ENCODE data around the gene GRID2.
"Not testable (repeated sequence)": the region's sequence is repeated elsewhere in the genome, so short reads cannot be mapped to it uniquely, and the experiment has no call there.

The GRID2 gene

DNA sequence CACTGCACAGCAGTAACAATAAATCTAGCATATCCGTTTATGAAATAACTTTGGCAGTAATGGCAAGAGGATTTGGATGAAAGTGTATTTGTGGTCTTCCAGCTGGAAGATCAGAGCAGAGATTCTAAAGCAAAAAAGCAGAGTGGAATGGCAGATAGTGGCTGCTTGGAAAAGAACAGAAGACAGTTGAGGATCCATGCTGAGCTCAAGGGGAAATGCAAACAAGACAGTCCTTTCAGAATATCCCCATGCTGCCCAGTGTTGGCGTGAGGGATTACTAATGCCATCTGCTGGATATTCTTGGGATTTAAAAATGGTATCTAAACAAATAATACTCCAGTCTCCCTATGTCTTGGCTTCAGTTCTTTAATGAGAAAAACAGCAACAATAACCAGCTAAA is 895.7 kb downstream of the GRID2 start:
- no peak for DNase-seq (ENCODE audit: low read depth)

DNA sequence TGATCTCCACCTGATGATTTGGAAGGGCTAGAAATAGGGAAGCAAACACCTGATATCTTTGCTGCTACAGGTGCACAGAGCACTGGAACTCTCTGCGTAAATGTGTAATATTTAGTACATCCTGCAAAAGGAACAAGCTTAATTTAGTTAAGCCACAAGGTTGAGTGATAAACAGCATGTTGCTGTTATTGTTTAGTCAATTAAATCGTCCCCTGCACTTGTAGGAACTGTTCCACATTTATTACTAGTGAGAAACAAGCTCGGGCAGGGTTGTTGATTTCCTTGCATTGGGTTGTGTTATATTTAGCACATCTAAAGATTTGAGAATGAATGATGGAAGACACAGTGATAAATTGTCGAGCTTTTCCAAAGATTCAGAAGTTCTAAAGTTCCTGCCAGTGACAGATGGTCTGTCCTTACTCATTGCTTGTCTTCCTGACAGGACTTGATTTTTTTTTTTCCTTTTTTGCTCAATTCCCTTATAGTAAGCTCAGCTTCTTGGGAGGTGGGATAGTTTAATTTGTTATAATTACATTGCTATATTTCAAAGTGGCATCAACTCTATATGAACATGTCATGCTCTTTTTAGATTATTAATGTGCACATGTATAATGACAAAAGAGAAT is 897.8 kb downstream of the GRID2 start:
- DNase-seq (ENCODE audit: low read depth): no peak

DNA sequence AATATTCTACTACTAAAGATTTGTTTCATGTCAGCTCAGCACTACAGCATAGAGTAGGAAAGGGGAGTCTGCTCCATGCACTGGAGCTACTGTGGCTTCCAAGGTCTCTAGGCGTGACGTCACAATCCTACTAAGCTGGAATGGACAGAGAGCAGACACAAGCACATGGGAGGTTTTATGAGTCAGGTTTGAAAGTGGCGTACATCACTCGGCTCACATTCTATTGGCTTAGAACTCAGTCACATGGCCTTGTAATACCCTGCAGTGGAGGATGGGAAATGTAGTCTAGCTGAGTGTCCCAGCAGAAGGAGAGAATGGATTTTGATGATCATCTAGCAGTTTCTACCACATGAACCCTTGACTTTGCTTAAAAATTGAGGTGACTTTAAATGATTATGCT is 899.9 kb downstream of the GRID2 start:
- DNase-seq (ENCODE audit: low read depth): no peak

DNA sequence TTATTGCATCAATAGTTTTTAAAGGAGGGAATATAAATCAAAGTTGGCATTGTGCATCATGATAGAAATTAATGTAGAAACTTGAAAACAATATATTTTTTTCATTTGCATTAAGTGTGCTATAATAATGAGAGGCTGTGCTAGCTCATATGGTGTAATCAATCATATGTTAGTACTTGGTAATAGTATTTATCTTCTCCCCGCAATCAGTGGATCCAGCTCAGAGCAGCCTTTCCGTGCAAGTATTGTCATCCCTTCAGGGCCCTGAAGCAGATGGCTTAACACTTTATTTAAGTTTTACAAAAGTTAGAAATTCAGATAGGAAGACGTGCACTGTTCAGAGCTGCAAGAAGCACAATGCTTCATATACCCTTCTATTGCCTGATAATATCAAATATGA is 908.5 kb downstream of the GRID2 start:
- no peak for DNase-seq (ENCODE audit: low read depth)

DNA sequence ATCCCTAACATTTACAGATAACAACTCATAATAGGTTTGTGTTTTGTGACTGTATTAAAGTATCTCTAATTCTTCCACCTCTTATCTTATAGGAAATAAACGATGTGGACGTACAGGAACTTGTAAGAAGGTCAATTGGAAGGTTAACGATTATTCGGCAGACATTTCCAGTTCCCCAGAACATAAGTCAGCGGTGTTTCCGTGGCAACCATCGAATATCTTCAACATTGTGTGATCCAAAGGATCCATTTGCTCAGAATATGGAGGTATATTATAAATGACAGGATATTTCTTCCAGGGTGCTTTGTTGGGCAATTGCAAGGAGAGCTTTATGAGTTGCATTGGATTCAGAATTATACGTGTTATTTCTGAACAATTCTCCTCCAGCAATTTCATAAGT is 912.9 kb downstream of the GRID2 start:
- no peak for DNase-seq (ENCODE audit: low read depth)

DNA sequence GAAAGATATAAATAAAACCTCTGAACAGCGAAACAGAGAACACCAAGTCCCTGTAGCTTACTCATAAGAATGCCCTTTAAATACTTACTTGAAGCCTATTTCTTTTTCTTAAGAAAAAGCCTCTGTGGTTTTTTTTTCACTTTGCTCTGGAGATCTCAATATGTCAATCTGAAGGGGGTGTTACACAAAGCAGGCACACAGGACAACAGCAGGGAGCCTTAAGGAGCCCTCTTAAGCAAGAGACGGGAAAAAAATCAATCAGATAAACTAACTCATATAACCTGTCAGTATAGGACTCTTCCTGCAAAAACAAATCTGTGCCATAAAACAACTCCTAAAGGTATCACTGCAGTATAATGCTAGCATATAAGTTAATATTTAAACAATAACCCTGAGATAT is 913.7 kb downstream of the GRID2 start:
- DNase-seq (ENCODE audit: low read depth): no peak

DNA sequence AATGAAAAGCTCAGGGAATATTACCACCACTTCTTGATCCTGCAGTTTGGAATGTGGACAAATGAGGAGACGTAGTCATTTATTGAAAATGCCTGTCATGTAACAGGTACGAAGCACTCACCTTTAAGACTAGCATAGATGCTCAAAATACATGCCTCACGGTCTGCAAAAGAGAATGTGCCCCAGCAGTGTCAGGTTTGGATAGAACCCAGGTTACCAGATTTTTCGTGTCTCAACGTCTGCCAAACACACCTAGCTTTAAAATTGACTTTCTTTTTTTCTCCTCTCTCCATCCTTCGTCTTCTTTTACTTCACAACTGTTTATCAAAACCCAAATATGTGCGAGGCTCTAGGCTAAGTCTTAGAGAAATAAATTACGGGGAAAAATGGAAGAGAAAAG is 918.0 kb downstream of the GRID2 start:
- no peak for DNase-seq (ENCODE audit: low read depth)

DNA sequence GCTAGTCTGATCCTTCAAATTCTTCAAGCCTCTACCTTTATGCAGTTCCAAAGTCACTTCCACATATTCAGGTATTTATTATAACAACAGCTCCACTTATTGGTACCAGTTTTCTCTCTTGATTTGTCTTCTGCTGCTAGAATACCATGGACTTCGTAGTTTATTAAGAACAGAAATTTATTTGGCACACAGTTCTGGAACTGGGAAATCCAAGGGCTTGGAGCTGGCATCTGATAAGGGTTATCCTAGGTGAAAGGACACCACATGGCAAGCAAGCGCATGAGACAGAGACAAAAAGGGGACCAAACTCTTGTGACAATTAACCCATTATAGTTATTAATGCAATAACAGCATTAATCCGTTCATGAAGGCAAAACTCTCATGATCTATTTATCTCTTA is 924.3 kb downstream of the GRID2 start:
- DNase-seq (ENCODE audit: low read depth): no peak

DNA sequence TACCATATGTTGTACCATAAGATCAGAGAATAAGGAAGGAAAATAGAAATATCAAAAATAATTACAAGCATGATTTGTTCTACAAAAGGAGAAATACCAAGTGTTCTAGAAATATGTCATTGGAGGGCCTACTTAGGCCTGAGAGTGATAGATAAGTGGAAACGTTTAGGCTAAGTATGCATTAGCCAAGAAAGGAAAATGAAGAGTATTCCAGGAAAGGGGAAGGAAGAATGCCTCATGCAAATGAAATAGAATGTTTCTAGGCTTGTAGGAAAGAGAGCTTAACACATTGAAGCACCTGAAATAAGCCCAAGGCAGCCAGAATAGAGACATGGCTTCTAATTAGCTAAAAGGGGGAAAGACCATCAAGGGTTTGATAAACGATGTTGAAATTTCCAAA is 929.1 kb downstream of the GRID2 start:
- DNase-seq (ENCODE audit: low read depth): no peak

DNA sequence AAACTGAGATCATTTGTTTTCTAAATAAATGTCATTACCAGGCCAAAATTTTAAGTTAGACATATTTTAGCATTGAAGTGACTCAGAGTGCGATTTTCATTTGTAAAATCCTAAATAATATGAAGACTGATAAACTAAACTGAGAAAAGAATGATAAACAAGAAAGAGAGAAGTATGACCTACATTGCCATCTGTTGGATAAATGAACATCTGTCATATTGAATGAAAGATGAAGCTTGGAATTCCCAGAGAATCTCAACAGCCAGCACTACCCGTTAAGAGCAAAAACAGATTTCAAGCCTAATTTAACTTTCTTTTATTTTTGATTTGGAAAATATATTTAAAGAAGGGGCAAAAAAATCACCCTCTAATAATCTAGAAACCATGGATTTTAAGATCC is 933.8 kb downstream of the GRID2 start:
- no peak for DNase-seq (ENCODE audit: low read depth)

DNA sequence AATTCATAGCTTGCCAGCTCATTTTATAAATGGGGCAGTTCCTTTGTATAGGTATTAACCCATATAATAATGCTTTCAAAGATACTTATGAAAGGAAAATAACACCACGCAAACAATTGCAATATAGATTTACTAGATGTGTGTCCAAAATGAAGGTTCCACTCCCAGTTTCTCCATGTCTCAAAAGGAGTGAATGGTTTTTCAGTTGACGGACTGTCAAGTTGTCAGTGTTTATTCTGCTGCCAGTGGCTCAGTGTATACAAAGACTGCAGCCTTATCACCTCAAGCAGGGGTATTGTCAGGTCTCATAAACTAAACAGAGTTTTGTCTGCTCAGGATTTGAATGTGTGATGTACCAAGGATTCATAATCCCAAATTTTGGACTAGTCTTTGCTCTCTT is 939.5 kb downstream of the GRID2 start:
- no peak for DNase-seq (ENCODE audit: low read depth)

DNA sequence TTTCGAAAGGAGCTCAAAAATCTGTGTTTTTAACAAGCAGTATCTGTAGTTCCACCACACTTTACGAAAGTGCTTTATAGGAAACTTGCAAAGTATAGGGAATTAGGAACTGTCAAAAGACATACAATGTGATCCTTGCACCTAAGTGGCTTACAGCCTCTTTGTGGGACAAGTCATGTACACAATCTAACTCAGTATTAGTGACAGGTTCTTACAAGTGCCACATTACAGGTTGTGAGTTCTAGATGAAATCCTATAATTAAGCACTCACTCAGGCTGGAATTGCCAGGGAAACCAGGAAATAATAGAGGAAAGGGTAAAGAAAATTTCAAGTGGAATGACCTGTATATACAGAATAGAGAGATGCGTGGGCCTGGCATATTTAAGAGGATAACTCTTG is 957.4 kb downstream of the GRID2 start:
- no peak for DNase-seq (ENCODE audit: low read depth)

DNA sequence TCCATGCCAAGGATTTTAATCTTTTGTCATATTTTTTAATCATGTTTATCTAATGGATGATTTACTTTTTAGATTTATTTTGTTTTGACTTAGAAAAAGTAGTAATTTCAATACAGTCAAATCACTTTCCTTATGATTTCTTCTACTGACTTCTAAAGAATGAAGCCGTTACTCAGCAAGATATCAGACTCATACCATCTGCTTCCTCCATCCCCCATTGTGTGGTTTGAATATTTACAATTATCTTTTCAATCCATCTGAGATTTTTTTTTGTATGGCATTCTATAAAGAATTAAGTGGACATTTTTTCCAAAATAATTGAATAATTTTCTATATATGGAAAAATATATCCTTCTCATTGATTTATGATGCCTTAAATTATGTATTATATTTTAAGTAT is 959.4 kb downstream of the GRID2 start:
- no peak for DNase-seq (ENCODE audit: low read depth)

DNA sequence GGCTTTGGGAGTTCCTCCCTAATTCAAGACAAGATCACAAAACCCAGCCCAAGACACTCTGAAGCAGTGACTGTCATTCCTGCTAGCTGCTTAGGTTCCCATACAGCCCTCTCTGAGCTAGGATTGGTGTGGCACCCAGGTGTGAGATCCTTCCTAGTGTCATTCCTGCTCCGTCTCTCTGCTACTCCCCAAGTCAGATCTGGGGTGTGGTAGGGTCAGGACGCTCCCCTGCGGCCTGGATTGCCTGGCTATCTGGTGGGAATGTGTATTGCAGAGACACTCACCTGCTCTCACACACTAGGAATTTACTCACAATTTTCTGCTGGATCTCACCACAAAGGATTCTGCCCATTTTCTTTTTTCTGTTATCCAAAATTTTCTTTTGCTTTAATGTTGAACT is 964.0 kb downstream of the GRID2 start:
- DNase-seq (ENCODE audit: low read depth): no peak

DNA sequence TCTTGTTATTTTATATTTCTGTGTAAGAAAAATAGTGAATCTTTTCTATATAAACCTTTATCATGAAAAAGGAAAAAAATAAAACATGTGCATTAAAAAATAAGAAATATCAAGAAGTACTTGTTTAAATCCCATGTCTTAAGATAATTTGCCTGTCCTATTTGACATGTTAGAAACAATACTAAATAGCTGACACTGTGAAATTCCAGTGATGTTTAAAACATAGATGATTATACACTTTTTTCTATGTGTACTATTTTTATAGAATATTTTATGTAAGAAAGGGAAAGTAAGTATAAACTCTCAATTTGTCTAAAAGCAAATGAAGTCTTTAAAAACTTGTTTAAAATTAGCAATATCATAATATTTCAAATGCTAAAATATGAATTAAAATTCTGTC is 981.6 kb downstream of the GRID2 start:
- DNase-seq (ENCODE audit: low read depth): no peak

DNA sequence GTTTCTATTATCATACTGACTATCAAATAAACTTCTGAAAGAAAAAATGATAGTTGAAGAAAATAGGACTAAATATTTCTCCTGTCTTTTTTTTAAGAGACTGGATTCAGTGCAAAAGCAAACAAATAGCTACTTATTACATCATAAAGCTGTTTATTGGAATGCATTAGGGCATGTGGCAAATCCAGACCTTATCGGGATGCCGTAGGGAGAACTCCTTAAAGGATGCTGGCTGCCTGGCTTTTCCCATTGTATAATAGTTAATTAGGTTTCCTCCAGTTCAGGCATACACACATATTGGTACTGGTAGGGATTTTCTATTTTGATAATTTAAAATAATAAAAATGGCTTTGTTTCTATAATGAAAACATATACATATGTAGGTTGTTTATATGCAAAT is 985.5 kb downstream of the GRID2 start:
- DNase-seq (ENCODE audit: low read depth): no peak

DNA sequence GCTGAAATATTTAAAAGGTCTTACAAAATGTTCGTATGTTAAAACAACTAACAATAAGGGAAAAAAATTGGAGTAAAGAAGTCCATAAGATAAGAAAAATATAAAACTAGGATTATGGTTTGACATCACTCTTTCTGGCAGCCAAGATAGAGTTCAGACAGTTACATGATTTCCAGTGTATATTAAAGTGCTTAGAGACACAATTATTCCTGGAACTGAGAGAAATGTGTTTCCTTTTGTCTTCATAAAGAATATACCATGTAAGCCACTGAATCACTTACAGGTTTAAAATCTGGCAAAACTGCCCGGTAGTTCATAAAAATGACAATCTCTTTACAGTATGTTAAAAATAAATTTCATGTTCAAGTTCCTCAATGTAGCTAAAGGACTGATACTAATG is 986.1 kb downstream of the GRID2 start:
- DNase-seq (ENCODE audit: low read depth): no peak

DNA sequence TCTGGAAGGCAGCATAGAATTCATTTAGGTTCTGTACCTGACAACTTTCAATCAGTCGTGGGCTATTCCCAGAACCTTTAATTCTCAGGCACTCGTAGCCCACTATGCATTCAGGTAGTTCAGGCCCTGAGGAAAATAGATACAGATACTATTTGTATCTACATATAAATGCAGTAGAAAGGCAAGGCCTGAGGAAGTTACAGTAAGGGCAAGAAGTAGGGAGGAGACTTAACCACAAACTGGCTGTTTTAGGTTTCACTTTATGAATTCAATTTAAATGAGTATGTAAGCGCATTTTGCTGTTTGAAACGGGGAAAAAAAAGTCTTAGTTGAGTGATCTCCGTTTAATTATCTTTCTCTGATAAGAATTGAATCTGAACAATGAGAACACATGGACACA is 995.4 kb downstream of the GRID2 start:
- DNase-seq (ENCODE audit: low read depth): no peak

DNA sequence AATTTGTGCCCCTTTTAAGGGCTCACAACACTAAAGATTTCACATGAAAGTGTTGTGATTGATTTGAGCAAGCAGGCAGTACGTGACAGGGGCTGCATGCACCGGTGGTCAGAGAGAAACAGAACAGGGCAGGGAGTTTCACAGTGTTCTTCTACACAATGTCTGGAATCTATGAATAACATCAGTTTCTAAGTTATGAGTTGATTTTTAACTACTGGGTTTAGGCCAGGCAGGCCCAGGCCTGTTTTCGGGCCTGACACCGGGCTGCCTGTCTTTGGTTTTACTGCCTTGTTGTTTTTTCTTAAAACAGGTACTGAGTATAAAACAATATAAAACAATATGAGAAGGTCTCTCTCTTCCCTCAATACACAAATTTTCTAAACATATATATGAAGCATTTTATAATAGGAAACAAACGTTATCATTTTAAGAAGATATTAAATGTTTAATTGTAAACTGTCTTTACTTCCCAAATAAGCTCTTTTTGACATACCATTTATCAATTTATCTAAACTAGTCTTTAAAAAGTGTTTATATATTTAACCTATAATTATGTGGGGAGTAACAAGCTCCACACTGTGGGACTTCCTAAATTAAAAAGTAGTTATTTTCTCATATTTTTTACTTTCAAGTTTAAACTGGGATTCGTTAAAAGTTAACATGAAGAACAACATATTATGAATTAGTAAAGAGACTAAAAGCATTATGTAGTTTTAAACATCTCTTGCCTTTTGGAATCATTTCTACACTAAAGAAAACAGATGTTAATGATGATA is 997.2 kb downstream of the GRID2 start:
- not testable (repeated sequence) for DNase-seq (ENCODE audit: low read depth)

DNA sequence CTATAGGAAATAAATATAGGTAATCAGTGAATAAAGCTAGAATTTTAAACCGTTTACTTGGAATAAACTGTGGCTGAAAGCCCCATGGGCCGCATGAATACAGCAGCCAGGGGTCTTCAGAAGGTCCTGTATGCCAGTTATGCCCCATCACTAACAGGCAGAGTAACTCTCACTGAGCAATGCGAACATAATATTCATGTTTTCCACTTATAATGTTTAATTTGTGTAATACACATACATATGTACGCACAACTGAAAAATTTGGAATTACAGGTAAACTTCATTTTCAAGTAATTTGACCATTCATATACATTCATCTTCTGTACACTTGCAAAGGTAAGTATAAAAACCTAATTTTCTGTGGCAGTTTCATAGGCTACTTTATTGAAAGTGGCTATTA is 998.5 kb downstream of the GRID2 start:
- DNase-seq (ENCODE audit: low read depth): no peak

DNA sequence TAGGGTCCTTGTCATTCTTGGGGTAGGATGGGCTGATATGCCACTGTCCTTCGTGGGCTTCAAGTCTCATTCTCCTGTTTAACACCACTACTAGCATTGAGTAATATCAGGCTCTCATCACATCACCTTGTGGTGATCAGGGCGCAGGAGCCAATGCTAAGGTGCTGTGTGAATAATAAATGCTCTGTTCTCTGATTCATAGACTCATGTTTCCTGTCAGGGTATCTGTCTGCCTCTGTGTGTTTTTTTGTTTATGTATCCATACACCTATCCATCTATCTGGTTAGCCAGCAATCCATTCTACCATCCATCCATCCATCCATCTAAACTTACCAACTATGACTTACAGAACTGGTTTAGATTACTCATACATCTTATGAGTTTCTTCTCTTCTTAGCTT is 999.7 kb downstream of the GRID2 start:
- DNase-seq (ENCODE audit: low read depth): no peak

DNA sequence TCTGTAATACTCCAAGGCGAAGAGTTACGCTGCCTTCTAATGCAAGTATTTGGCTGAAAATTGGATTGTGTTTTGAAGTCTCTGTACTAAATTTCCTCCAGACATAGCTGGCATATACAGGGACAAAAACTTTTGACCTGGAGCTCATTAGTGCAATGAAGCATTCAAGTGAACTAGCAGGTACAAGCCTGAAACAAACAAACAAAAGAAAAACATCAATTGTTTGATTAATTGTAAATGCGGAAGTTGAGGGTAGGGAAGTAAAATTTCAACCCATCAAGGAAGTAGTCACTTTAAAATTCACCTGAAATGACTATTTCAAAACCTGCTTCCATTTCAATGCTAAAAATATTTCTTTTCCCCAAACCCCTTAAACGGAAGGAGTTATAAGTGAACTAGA is 1008.5 kb downstream of the GRID2 start:
- no peak for DNase-seq (ENCODE audit: low read depth)

DNA sequence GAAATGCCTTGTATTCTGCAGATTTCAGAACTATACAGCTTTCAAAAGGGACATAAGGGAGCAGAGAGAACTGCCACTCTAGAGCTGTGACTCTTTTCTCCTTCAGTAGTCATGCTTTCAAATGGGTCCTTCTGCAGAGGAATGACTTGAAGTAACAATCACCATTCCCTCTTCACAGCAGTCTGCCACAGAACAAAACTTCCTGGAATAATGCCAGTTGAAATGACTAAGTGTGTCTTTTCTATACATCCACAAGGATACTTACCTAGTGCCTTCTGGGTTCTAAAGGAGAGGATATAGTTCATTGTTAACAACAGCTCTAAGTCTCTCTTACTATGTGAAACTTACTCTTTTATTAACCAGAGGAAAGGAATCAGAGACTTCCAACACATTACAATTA is 1009.4 kb downstream of the GRID2 start:
- DNase-seq (ENCODE audit: low read depth): no peak

DNA sequence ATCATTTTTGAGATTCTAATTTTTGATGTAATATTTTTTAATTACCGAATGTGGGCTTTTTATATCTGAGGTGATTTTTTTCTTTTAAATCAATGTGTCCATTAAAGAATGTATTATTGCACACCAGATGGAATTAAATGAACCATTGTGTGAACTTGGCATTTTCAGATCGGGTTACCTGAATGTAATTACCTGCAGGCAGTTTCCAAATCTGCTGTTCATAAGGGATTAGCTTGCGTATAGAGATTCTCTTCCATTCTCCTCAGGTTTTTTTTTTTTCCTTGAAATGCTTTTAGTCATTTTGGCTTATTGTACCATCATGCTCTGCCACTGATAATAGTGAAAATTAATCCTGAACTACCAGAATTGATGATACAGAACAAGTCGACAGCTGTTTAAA is 1013.3 kb downstream of the GRID2 start:
- DNase-seq (ENCODE audit: low read depth): no peak

All from stimulated activated CD4-positive, alpha-beta T cell treated with anti-CD3 and anti-CD28 coated beads, Interleukin-2, amount 100 ng/mL, for 4 hours (primary cell).